Right atrium auricular region (tissue), 2 donors: Measurements from ENCODE around the gene EXOC7. TPM values are rescaled to one million over a fixed set of nuclear protein-coding genes. Genes with fewer than 3 reads are reported as not detected.

Experiments used
- DNase-seq: peaks from one replicate; pipeline ENCODE4 v3.0.0-alpha.2; 2019; ENCODE audit warnings: low spot score
- H3K27ac ChIP-seq, 2 donors: fragments of 200-600 bp; sonication (generic); 1 replicate in 1 of 2; 2 replicates in 1 of 2; pipeline ENCODE4 v1.5.1; 2016 to 2019
- H3K27me3 ChIP-seq, 2 donors: fragments of 200-600 bp; sonication (generic); one replicate each; pipeline versions ENCODE4 v1.5.1 to v1.6.0; 2017 to 2019
- H3K36me3 ChIP-seq: fragments of 200-600 bp; sonication (generic); one replicate; pipeline ENCODE4 v1.5.1; 2016
- H3K4me1 ChIP-seq, 2 donors: fragments of 200-600 bp; sonication (generic); one replicate each; pipeline versions ENCODE4 v1.5.1 to v1.6.0; 2017 to 2019
- H3K4me3 ChIP-seq, 2 donors: fragments of 200-600 bp; sonication (generic); 1 replicate in 1 of 2; 2 replicates in 1 of 2; pipeline ENCODE4 v1.5.1; 2017 to 2019; ENCODE audit warnings: mild to moderate bottlenecking in 1 of 2, moderate library complexity in 1 of 2
- H3K9me3 ChIP-seq, 2 donors: fragments of 200-600 bp; sonication (generic); one replicate each; pipeline ENCODE4 v1.5.1; 2019
- CTCF ChIP-seq, 2 donors: fragments of 200-600 bp; sonication (generic); IDR thresholded peaks; one replicate each; pipeline ENCODE4 v1.5.1; 2019; ENCODE audit warnings: antibody characterized with exemption in 2 of 2
- total RNA-seq, 2 donors: library from RNA; depleted of rRNA; stranded (reverse); fragments of >200 nt; gene quantifications; one replicate each; pipeline ENCODE4 v1.1.0, GENCODE V29; 2016

The EXOC7 gene
- total RNA-seq, 2 donors from 2014 or later, result 56.0 to 65.3 TPM

GRCh38 chr17:76123191-76123499 lies 19.6 kb upstream of the EXOC7 start:
- Histone ChIP-seq H3K9me3 (no peaks in the 10 kb centered on the region), H3K4me1 (peaks cover 0 to 11% of the 10 kb centered on the region in 2 donors), H3K27ac (no peak overlapping the region), H3K4me3 (no peak overlapping the region), H3K36me3 (no peaks in the 10 kb centered on the region), H3K27me3 (no peaks in the 10 kb centered on the region)
- no peak for DNase-seq
- TF ChIP-seq CTCF (IDR thresholded peaks at IDR 0.05), result no peak

- TF ChIP-seq CTCF (IDR thresholded peaks at IDR 0.05), result no peak
- Histone ChIP-seq H3K4me1 (peaks cover 0 to 11% of the 10 kb centered on the region in 2 donors), H3K27ac (no peak overlapping the region), H3K27me3 (no peaks in the 10 kb centered on the region), H3K9me3 (no peaks in the 10 kb centered on the region), H3K36me3 (no peaks in the 10 kb centered on the region), H3K4me3 (no peak overlapping the region)
- no peak for DNase-seq
Observed at GRCh38 chr17:76122431-76123190, 19.0 kb upstream of the EXOC7 start.

GRCh38 chr17:76121932-76122430 lies 18.4 kb upstream of the EXOC7 start:
- no peak for DNase-seq
- Histone ChIP-seq H3K9me3 (no peaks in the 10 kb centered on the region), H3K36me3 (no peaks in the 10 kb centered on the region), H3K27ac (peak overlapping the region in 1 of 2 donors; percentile 66), H3K27me3 (no peaks in the 10 kb centered on the region), H3K4me3 (peak overlapping the region; percentile 8 to 51), H3K4me1 (peaks cover 0 to 11% of the 10 kb centered on the region in 2 donors)
- TF ChIP-seq CTCF (IDR thresholded peaks at IDR 0.05), result no peak

- DNase-seq, result no peak
- Histone ChIP-seq H3K4me3 (no peak overlapping the region), H3K27me3 (no peaks in the 10 kb centered on the region), H3K9me3 (no peaks in the 10 kb centered on the region), H3K27ac (no peak overlapping the region), H3K36me3 (no peaks in the 10 kb centered on the region), H3K4me1 (peaks cover 0 to 11% of the 10 kb centered on the region in 2 donors)
- TF ChIP-seq CTCF (IDR thresholded peaks at IDR 0.05), result no peak
Observed at GRCh38 chr17:76120658-76121008, 17.0 kb upstream of the EXOC7 start.

GRCh38 chr17:76119409-76120371 lies 16.1 kb upstream of the EXOC7 start:
- Histone ChIP-seq H3K4me1 (peaks cover 0 to 11% of the 10 kb centered on the region in 2 donors), H3K9me3 (no peaks in the 10 kb centered on the region), H3K4me3 (no peak overlapping the region), H3K27ac (no peak overlapping the region), H3K27me3 (no peaks in the 10 kb centered on the region), H3K36me3 (no peaks in the 10 kb centered on the region)
- DNase-seq, result no peak
- no peak for TF ChIP-seq CTCF (IDR thresholded peaks at IDR 0.05)
